ENCODE measurements around the gene BANF2. TPM values are rescaled to one million over a fixed set of nuclear protein-coding genes. Genes with fewer than 3 reads are reported as not detected.

BANF2 gene
- total and polyA plus RNA-seq, 2 of the 13 experiments (the other 11 are each of a cell fraction or from before 2014, with no cell fraction given), result 0.35 TPM; not detected in 1

DNA sequence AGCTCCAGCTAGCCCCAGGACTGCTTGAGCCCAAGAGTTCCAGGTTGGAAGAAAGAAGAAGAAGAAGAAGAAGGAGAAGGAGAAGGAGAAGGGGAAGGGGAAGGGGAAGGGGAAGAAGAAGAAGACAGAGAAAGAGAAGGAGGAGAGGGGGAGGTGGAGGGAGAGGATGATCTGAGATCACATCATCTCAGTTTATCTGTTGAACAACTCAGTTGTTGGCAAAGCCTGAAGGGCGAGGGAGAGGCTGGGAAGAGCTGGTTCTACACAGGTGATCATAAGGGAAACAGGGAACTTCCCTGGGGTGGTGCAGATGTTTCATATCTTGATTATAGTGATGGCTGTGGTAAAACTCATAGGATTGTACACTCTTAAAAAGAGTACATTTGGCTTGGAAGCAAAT lies 14.6 kb upstream of the BANF2 start:
- Histone ChIP-seq H2AFZ (ENCODE audit: low read length) (no peak overlapping the region), H3K27ac (ENCODE audit: extremely low read length, insufficient read depth, low read length) (no peak overlapping the region), H3K4me3 (replicated peaks in 1 of 3; ENCODE audit: insufficient read depth in 1 of 3, low read depth in 2 of 3, low read length in 3 of 3) (no peak overlapping the region; a peak in 1 of 6 replicates), H3K36me3 (replicated peaks in 1 of 2; ENCODE audit: control insufficient read depth in 1 of 2, insufficient read depth in 2 of 2, low read length in 2 of 2) (peaks cover 0 to 3% of the 10 kb centered on the region in 2 experiments; a peak in 3 of 5 replicates), H3K4me2 (ENCODE audit: low read depth, low read length) (peak overlapping the region; percentile 99; the same call in 1 of the 2 replicates), H3K79me2 (ENCODE audit: insufficient read depth, low read length) (peaks cover 8% of the 10 kb centered on the region), H3K27me3 (ENCODE audit: control insufficient read depth in 1 of 2, insufficient read depth in 2 of 2, low read length in 2 of 2) (peaks cover 0 to 34% of the 10 kb centered on the region in 2 experiments; a peak in 4 of 5 replicates), H4K20me1 (ENCODE audit: insufficient read depth, low read length) (peaks cover 8% of the 10 kb centered on the region), H3K9ac (ENCODE audit: insufficient read depth, low read depth, low read length) (no peak overlapping the region), H3K4me1 (ENCODE audit: insufficient read depth, low read length) (peaks cover 31% of the 10 kb centered on the region), H3K9me3 (ENCODE audit: low read length) (peaks cover 13% of the 10 kb centered on the region; the same call in 1 of the 2 replicates)
- DNase-seq (ENCODE audit: low spot score), result no peak
- no TSS peak for BruUV-seq (replicated peaks)
- 0 out of 2 replicates have a peak, but pooled peaks have one; percentile 12 for TF ChIP-seq CAMTA2 (CRISPR knock-in tag; IDR thresholded peaks at IDR 0.05; ENCODE audit: borderline replicate concordance)
- TF ChIP-seq PCBP2 (optimal IDR thresholded peaks at IDR 0.05; ENCODE audit: low read depth, low read length, poor library complexity, severe bottlenecking), result peak; percentile 99
- peak; percentile 74; the same call in 1 of the 2 replicates for TF ChIP-seq ZNF512 (CRISPR knock-in tag; IDR thresholded peaks at IDR 0.05)
- peak; percentile 87 for TF ChIP-seq HNRNPK (IDR thresholded peaks at IDR 0.05; ENCODE audit: low read depth, low read length, poor library complexity, severe bottlenecking)
- TF ChIP-seq PCBP1 (IDR thresholded peaks at IDR 0.05; ENCODE audit: borderline replicate concordance, low read depth, low read length), result 0 out of 2 replicates have a peak, but pooled peaks have one; percentile 45
- TF ChIP-seq RAD21 (CRISPR knock-in tag; IDR thresholded peaks at IDR 0.05), result no peak
- TF ChIP-seq DMTF1 (CRISPR knock-in tag; IDR thresholded peaks at IDR 0.05), result 0 out of 2 replicates have a peak, but pooled peaks have one; percentile 10
- TF ChIP-seq, protein P1, sequence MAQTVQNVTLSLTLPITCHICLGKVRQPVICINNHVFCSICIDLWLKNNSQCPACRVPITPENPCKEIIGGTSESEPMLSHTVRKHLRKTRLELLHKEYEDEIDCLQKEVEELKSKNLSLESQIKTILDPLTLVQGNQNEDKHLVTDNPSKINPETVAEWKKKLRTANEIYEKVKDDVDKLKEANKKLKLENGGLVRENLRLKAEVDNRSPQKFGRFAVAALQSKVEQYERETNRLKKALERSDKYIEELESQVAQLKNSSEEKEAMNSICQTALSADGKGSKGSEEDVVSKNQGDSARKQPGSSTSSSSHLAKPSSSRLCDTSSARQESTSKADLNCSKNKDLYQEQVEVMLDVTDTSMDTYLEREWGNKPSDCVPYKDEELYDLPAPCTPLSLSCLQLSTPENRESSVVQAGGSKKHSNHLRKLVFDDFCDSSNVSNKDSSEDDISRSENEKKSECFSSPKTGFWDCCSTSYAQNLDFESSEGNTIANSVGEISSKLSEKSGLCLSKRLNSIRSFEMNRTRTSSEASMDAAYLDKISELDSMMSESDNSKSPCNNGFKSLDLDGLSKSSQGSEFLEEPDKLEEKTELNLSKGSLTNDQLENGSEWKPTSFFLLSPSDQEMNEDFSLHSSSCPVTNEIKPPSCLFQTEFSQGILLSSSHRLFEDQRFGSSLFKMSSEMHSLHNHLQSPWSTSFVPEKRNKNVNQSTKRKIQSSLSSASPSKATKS (CRISPR knock-in tag; IDR thresholded peaks at IDR 0.05), result no peak
- TF ChIP-seq ZNF124 (CRISPR knock-in tag; IDR thresholded peaks at IDR 0.05), result no peak
- intact Hi-C loops (cut with micrococcal nuclease; ENCODE audit: unreplicated experiment), result no loop called here
- 70% methylated on average over 1 of the region's 1 CpG for WGBS (ENCODE audit: low lambda C conversion rate)
- ChIA-PET POLR2A (interaction anchor here (0.7 to 10.8 kb wide), 5 partner anchors 17 to 190 kb away, joined by 3 to 347 read pairs (median 117); no protein-coding TSS in a partner anchor), CTCF (ENCODE audit: low intra/inter-chr PET ratio, low total read pairs) (no interaction called here)
- in situ Hi-C loops (cut with HindIII; ENCODE audit: extremely low pct_ligation_motif_present, low pct_unique_long_range_greater_than_20kb), result no loop called here
- no peak for ATAC-seq
- no peak for FAIRE-seq

All from HepG2 (cell line).